HG03066 (cell line): ENCODE data around the gene TNFAIP8.

Source experiments
- ATAC-seq: cut with Tn5 transposase; IDR thresholded peaks from one replicate; pipeline ENCODE4 v1.9.1; 2021; ENCODE audit warnings: low read depth; ENCODE audit not compliant: unreplicated experiment

TNFAIP8 gene

GRCh38 chr5:119365847-119366539 lies 10.2 kb downstream of the TNFAIP8 start:
- no peak for ATAC-seq

GRCh38 chr5:119366540-119366881 lies 10.7 kb downstream of the TNFAIP8 start:
- peak; percentile 16 for ATAC-seq

DNA sequence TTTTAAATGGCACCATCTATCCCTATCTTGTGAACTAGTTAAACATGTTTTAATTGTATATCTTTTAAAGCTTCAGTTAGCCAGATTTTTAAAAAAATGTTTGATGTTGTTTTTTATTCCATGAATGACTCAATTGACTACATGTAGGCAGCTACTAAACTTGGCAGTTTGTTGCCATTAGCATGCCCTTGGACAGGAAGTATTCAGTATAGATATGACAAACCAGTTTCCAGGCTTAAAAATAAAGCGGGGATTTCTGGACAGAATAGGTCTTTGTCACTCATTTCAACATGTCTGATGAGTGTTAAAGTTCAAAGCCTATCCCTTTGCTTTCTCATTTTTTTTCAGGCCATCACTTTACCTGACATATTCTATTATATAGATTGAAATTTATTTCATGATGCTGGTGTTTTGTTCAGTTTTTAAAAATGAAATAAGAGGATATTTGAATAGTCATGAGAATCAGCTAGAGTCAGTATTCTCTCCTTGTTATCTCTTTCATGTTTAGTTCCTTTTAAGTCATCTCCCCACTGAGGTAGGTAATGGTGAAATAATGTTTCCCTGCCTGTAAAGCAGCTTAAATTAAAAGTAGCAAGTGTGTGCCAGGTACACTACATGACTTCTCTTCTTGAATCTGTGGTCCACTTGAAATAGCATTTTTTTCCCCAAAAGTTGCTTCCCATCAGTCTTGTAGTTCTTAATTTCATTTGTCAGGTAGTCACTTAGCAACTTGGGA lies 11.9 kb downstream of the TNFAIP8 start:
- peak; percentile 65 for ATAC-seq

DNA sequence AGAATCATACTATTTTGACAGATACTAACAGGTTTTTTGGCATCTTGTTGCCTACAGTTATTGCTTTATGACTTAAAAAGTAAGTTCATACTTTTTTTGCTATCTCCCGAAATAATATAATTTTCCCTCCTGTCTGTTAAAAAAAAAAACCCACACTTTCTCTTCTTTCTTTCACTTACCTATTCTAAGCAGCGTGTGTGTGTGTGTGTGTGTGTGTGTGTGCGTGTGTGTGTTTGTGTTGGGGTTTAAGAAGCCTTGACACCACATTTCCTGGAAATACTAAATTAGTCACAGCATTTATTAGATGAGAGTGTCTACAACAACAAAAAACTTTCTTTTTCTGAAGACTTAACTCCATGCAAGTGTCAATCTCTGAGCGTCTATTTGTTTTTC lies 12.4 kb downstream of the TNFAIP8 start:
- no peak for ATAC-seq

GRCh38 chr5:119370486-119370885 lies 14.7 kb downstream of the TNFAIP8 start:
- no peak for ATAC-seq

- ATAC-seq = no peak
These were observed 15.3 kb downstream of the TNFAIP8 start for GRCh38 chr5:119371146-119371545.

GRCh38 chr5:119373449-119373858 lies 17.6 kb downstream of the TNFAIP8 start:
- ATAC-seq = peak; percentile 54

DNA sequence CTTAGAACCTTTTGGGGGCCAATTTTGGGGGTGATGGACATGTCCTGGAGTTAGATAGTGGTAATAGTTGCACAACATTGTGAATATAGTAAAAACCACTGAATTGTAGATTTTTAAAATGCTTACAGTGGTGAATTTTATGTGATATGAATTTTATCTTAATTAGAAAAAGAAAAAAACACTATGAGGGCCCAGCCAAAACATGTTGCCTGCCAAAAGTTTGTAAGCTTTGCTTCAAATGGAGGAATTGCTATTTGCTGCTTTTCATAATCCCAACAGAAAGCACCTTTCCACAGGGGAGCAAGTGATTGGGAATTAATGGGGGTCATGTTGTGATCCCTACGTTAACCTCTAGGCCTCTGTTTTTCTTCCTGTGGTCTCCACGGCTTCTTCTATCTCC lies 19.1 kb downstream of the TNFAIP8 start:
- ATAC-seq = no peak

DNA sequence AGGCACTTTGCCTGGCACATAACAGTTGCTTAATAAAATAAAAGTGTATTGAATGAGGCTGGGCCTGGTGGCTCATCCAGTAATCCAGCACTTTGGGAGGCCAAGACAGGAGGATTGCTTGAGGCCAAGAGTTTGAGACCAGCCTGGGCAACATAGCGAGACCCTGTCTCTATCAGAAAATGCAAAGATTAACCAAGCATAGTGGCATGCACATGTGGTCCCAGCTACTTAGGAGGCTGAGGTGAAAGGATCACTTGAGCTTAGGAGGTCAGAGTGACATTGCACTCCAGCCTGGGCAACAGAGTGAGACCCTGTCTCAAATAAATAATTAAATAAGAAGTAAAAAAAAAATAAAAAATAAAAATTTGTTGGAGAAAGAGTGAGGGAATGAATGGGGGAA lies 21.2 kb downstream of the TNFAIP8 start:
- no peak for ATAC-seq

DNA sequence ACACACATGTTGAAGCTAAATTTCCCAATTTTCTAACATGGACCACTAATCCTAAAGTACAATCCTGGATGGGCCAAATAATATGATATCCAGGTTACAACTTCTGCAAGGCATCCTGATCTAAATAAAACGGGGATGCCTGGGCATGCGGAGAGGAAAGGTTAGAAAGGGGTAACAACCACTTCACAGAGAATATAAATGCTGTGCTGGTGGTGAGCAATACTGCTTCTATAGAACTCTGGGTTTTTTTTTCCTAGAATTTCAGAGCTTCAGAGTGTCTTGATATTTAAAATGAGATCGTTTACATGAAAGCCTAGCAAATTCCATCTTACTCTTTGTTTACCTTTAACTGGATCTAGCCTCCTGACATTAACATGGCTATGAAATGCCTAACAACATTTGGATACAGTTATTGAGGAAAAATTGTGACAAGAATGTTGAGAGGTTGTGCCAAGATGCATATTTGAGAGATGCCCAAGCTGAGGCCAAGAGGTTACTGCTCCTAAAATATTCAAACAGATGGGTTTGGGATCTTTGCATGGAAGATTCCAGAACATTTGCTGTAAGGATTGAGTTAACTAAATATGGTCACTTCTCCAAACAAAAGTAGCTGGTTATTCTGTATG lies 22.4 kb downstream of the TNFAIP8 start:
- ATAC-seq = no peak

- no peak for ATAC-seq
These were observed 23.3 kb downstream of the TNFAIP8 start for GRCh38 chr5:119379096-119379495.

- ATAC-seq = no peak
These were observed 24.2 kb downstream of the TNFAIP8 start for GRCh38 chr5:119379942-119380547.

GRCh38 chr5:119382169-119382568 lies 26.4 kb downstream of the TNFAIP8 start:
- no peak for ATAC-seq

DNA sequence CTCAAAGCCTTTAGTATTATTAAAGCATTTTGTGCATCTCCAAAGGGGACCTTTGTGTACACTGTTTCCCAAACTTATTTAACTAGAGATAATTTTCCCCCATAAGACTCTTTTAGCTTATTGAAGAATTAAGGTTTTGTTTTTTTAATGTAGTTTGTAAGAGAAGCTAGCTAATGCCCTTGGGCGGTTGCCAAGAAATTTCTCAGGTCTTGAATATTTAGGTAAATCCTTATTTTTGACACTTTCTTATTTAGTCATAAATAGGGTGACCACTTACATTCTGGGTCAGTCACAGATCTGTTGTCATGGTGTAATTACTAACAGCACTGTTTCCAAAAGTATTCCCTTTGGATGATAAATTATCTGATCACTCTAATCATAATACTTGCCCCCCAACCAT lies 27.2 kb downstream of the TNFAIP8 start:
- ATAC-seq = no peak

DNA sequence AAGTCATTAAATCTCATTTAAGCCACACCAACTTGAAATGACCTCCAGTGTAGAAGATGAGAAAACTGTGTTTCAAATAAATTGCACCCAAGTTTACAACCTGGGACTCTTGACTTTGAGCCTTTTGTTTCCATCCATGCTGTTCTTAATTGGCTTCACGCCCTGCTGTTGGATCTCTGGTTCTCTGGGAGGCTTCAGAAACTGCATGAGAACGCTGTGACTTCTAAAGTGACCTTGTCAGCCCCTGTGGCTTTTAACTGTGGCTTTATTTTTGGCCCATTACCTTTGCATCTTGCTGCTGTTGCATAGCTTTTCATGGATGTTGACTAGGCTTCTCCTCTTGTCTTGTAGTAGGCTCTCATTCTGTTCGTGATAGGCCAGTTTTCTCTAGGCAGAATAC lies 29.3 kb downstream of the TNFAIP8 start:
- peak; percentile 51 for ATAC-seq

DNA sequence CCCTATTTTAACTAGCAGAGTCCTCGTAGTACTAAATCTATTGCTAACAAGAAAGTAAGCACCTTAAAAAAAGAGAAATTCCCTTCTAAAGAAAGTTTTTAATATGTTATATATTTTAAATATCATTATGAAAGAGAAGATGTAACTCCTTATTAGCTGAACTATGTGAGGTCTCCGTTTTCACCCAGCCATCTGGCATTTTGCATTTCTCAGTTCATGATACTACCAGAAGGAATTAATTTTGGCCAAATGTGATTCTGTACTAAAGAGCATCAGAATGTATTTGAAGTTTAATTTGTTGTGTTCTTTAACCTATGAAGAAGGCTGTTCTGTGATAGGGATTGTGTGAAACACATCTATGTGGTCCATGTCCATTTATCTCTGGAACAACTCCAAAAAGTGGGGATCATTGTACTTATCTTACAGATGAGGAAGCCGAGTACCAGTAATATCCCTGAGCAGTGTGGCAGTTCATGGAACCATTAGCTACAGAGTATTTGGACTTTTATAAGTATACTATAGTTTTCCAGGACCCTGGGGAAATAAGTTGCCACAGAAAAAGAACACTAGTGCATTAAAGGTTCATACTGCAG lies 29.8 kb downstream of the TNFAIP8 start:
- peak; percentile 30 for ATAC-seq

DNA sequence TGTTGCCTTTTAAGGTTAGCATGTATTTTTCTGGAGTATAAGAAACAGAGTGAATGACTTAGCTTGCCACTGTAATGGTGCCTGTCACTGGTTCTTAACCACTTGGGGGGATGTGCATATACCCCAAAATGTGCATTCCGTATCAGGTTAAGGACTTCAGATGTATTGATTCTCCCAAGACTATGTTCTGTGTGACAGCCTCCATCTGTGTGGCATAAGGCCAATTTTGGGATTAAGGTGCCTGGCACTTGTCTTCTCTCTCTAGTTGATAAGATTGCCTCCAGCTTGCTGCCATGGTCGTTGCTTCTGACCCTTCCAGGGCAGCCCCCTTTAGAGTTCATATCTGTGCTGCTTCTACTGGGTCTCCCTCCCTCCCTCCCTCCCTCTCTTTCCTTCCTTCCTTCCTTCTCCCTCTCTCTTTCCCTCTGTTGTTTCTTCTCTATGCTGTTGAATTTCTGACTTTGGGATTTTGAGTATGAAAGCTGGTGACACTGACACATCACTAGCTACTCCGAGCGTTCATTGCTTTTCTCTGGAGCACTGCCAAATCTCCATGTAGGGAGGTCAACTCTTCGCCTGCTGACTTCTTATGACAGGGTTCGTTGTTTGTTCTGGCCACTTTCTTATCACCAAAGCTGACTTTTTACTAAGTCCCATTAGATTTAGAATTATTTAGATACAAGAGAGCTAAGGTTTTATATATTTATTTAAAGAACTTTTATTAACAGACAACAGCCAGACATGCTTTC lies 31.0 kb downstream of the TNFAIP8 start:
- ATAC-seq = no peak

GRCh38 chr5:119387945-119388618 lies 32.3 kb downstream of the TNFAIP8 start:
- no peak for ATAC-seq

DNA sequence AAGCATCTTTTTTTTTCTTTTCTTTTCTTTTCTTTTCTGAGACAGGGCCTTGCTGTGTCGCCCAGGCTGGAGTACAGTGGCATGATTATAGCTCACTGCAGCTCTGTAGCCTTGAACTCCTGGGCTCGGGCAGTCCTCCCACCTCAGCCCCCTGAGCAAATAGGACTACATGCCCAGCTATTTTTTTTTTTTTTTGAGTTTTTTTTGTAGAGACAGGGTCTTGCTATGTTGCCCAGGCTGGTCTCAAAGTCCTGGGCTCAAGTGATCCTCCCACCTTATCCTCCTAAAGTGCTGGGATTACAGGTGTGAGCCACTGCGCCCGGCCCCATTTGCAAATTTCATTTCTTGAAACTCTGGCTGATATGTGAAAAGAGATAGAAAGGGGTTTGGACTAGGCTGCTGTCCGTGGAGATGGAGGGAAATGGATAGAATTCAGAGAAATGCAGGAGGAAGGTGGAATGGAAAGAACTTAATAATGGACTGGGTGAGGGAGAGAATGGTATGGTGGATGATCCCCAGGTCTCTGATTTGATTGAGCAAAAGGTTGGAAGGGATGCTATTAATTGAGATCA lies 32.9 kb downstream of the TNFAIP8 start:
- no peak for ATAC-seq
